Measurements from ENCODE around the gene SLC7A5.

SLC7A5 gene

DNA sequence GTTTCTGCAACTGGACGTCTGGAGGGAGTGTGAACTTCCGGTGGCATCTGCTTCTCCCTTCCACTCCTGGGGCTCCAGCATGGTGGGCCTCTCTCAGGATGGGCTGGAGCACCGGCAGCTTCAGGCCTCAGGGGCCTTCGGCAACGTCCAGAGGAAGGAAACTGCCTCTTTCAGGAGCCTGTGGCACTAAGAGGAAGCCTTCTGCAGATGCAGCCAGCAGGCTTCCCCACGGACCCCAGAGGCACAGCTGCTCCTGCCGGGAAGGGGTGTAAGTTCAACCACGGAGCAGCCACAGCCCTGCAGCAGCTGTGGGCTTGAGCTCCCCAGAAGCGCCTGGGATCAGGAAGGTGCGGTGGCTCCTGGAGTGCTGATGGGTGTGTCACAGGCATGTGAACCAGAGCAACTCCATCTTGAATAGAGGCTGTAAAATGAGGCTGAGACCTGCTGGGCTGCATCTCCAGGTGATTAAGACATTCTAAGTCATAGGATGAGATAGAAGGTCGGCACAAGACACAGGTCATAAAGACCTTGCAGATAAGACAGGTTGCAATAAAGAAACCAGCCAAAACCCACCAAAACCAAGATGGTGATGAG, 52.7 kb downstream of the SLC7A5 start:
- TF ChIP-seq SIN3A (IDR thresholded peaks at IDR 0.05; ENCODE audit: borderline replicate concordance, insufficient read depth, low read length) (no peak), FOXP2 (optimal IDR thresholded peaks at IDR 0.05; ENCODE audit: borderline replicate concordance, extremely low read depth, extremely low read length, insufficient read depth) (no peak), POLR2AphosphoS5 (IDR thresholded peaks at IDR 0.05; ENCODE audit: low read depth, low read length) (no peak), TAF1 (IDR thresholded peaks at IDR 0.05; ENCODE audit: borderline replicate concordance, insufficient read depth, low read length) (no peak)
- TF ChIP-seq, protein P1, sequence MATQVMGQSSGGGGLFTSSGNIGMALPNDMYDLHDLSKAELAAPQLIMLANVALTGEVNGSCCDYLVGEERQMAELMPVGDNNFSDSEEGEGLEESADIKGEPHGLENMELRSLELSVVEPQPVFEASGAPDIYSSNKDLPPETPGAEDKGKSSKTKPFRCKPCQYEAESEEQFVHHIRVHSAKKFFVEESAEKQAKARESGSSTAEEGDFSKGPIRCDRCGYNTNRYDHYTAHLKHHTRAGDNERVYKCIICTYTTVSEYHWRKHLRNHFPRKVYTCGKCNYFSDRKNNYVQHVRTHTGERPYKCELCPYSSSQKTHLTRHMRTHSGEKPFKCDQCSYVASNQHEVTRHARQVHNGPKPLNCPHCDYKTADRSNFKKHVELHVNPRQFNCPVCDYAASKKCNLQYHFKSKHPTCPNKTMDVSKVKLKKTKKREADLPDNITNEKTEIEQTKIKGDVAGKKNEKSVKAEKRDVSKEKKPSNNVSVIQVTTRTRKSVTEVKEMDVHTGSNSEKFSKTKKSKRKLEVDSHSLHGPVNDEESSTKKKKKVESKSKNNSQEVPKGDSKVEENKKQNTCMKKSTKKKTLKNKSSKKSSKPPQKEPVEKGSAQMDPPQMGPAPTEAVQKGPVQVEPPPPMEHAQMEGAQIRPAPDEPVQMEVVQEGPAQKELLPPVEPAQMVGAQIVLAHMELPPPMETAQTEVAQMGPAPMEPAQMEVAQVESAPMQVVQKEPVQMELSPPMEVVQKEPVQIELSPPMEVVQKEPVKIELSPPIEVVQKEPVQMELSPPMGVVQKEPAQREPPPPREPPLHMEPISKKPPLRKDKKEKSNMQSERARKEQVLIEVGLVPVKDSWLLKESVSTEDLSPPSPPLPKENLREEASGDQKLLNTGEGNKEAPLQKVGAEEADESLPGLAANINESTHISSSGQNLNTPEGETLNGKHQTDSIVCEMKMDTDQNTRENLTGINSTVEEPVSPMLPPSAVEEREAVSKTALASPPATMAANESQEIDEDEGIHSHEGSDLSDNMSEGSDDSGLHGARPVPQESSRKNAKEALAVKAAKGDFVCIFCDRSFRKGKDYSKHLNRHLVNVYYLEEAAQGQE (IDR thresholded peaks at IDR 0.05; ENCODE audit: insufficient read depth in 1 of 2, low read depth in 2 of 2, low read length in 2 of 2), result no peak

DNA sequence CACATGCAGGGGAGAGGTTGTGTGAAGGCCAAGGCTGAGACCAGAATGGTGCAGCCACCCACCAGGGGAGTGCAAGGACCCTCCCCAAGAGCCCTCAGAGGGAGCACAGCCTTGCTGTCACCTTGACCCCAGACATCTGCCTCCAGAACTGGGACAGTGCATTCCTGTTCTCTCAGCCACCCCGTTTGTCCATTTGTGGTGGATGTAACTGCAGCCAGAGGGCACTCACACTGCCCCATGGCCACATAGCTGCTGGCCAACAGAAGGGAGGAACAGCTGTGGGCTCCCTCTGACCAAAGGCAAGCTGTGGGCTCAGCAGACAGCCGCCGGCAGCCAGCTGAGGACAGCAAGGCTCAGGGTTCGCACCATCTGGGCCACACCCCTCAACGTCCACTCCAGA, 53.7 kb downstream of the SLC7A5 start:
- TF ChIP-seq, protein P1 (IDR thresholded peaks at IDR 0.05; ENCODE audit: insufficient read depth in 1 of 2, low read depth in 2 of 2, low read length in 2 of 2), result no peak
- TF ChIP-seq TAF1 (IDR thresholded peaks at IDR 0.05; ENCODE audit: borderline replicate concordance, insufficient read depth, low read length), result no peak
- no peak for TF ChIP-seq SIN3A (IDR thresholded peaks at IDR 0.05; ENCODE audit: borderline replicate concordance, insufficient read depth, low read length)
- no peak for TF ChIP-seq POLR2AphosphoS5 (IDR thresholded peaks at IDR 0.05; ENCODE audit: low read depth, low read length)
- TF ChIP-seq FOXP2 (optimal IDR thresholded peaks at IDR 0.05; ENCODE audit: borderline replicate concordance, extremely low read depth, extremely low read length, insufficient read depth), result no peak

DNA sequence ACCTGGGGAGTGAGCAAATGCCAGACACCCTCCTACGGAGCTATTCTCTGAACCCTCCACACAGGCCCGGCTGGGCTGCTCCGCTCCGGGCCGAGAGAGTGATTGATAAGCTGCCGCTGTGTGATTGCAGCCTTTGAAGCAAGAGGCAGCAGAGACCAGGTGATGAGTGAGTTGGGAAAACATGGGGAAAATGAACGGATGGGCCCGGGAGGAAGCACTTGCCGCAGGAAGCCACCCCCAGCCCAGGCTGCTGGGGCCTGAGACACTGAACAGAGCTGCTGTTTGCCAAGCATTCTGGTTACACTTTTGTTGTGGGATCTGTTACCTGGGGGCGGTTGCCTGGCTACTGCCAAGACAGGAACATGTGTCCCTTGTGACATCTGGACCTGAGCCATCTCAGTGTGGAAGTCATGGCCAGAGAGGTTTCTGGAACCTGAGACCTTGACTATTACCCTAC, 57.1 kb downstream of the SLC7A5 start:
- TF ChIP-seq TAF1 (IDR thresholded peaks at IDR 0.05; ENCODE audit: borderline replicate concordance, insufficient read depth, low read length), result no peak
- no peak for TF ChIP-seq FOXP2 (optimal IDR thresholded peaks at IDR 0.05; ENCODE audit: borderline replicate concordance, extremely low read depth, extremely low read length, insufficient read depth)
- no peak for TF ChIP-seq POLR2AphosphoS5 (IDR thresholded peaks at IDR 0.05; ENCODE audit: low read depth, low read length)
- TF ChIP-seq, protein P1 (IDR thresholded peaks at IDR 0.05; ENCODE audit: insufficient read depth in 1 of 2, low read depth in 2 of 2, low read length in 2 of 2), result no peak
- no peak for TF ChIP-seq SIN3A (IDR thresholded peaks at IDR 0.05; ENCODE audit: borderline replicate concordance, insufficient read depth, low read length)

DNA sequence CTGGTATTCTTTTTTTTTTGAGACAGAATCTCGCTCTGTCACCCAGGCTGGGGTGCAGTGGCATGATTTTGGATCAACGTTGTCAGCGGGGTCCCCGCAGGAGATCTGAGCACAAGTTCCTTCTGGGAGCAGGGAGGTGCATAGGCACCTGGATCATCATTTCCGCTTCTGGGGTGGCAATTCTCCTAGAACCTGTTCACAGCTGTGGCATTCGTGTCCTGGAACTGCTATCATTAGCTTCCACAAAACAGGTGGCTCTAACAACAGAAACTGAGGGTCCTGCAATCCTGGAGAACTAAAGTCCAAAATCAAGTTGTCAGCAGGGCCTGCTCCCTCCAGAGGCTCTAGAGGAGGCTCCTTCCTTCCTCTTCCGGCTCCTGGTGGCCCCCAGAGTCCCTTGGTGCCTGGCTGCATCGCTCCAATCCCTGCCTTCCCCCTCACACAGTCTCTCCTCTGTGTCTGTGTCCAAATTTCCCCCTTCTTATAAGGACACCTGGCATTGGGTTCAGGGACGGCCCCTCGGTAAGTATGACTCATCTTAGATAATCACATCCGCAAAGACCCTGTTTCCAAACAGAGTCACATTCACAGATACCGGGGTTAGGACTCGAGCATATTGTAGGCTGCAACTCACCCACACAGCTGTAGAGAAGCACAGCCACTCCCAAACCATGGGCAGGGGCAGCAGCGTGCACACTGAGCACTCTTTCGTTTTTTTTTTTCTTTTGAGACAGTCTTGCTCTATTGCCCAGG, 60.0 kb downstream of the SLC7A5 start:
- no peak for TF ChIP-seq POLR2AphosphoS5 (IDR thresholded peaks at IDR 0.05; ENCODE audit: low read depth, low read length)

DNA sequence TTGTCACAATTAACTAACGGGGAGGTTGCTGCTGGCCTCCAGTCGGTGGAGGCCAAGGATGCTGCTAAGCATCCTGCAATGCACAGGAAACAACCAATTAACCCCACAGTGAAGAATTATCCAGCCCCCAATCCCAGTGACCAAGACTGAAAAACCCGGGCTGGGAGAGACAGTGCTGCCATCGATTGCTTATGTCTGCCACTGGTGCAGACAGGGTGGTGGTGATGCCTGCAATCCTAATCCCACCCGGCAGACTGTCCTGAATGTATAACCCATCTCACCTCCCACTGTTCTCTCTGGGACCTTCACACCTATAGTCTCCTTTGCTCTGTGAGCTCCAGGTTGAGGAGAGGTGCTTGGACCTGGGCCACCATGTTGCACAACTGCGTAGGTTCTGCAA, 61.2 kb downstream of the SLC7A5 start:
- TF ChIP-seq TAF1 (IDR thresholded peaks at IDR 0.05; ENCODE audit: borderline replicate concordance, insufficient read depth, low read length), result no peak
- no peak for TF ChIP-seq POLR2AphosphoS5 (IDR thresholded peaks at IDR 0.05; ENCODE audit: low read depth, low read length)
- TF ChIP-seq FOXP2 (optimal IDR thresholded peaks at IDR 0.05; ENCODE audit: borderline replicate concordance, extremely low read depth, extremely low read length, insufficient read depth), result no peak
- TF ChIP-seq, protein P1 (IDR thresholded peaks at IDR 0.05; ENCODE audit: insufficient read depth in 1 of 2, low read depth in 2 of 2, low read length in 2 of 2), result no peak
- TF ChIP-seq SIN3A (IDR thresholded peaks at IDR 0.05; ENCODE audit: borderline replicate concordance, insufficient read depth, low read length), result no peak

Measured in PFSK-1 (cell line).